Body of pancreas (tissue), 4 donors: Measurements from ENCODE around the gene RNF157.

Experiments
- POLR2A ChIP-seq, 3 donors: fragments of 450-650 bp; IDR thresholded peaks; one replicate each; pipeline ENCODE4 v1.6.1; 2016; ENCODE audit warnings: antibody characterized with exemption in 3 of 3, mild to moderate bottlenecking in 2 of 3
- TF ChIP-seq, protein P1 (sequence below), 7 experiments: fragments of 450-650 bp in 4 of 7; fragments of 200-600 bp in 3 of 7; sonication (generic) in 3 of 7; IDR thresholded peaks; one replicate each; pipeline ENCODE4 v1.5.1; 2016 to 2019; ENCODE audit warnings: antibody characterized with exemption in 7 of 7

DNA sequence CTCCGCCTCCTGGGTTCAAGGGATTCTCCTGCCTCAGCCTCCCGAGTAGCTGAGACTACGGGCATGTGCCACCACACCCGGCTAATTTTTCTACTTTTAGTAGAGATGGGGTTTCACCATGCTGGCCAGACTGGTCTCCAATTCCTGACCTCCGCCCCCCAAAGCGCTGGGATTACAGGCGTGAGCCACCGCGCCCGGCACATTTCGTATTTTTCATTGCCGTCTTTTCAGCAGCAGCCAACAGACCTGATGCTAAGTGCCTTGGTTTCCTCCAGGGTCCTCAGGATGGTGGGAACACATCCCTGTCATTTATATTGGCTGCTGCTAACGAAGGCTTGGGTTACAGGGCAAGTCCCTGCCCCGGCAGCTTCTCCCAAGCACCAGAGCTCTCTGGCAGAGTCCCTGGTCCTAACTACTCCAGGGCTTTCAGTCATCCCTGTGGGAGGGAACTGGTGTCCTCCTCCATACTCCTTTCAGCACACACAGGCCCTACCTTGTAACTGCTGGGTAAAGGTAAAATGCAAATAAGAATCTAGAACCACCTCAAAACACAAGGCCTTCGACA, 1.5 kb upstream of the RNF157 start:
- TF ChIP-seq, protein P1, sequence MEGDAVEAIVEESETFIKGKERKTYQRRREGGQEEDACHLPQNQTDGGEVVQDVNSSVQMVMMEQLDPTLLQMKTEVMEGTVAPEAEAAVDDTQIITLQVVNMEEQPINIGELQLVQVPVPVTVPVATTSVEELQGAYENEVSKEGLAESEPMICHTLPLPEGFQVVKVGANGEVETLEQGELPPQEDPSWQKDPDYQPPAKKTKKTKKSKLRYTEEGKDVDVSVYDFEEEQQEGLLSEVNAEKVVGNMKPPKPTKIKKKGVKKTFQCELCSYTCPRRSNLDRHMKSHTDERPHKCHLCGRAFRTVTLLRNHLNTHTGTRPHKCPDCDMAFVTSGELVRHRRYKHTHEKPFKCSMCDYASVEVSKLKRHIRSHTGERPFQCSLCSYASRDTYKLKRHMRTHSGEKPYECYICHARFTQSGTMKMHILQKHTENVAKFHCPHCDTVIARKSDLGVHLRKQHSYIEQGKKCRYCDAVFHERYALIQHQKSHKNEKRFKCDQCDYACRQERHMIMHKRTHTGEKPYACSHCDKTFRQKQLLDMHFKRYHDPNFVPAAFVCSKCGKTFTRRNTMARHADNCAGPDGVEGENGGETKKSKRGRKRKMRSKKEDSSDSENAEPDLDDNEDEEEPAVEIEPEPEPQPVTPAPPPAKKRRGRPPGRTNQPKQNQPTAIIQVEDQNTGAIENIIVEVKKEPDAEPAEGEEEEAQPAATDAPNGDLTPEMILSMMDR (IDR thresholded peaks at IDR 0.05) = no peak
- TF ChIP-seq POLR2A (IDR thresholded peaks at IDR 0.05) = no peak
